Measurements from ENCODE around the gene ETV6. TPM values are rescaled to one million over a fixed set of nuclear protein-coding genes. Genes with fewer than 3 reads are reported as not detected.

ETV6 gene
- total RNA-seq, 1 donor from 2014 or later: 14.7 TPM

- intact Hi-C loops (cut with DNase I): loop anchor here (10.0 kb wide), 1 partner anchor 77 kb away; no protein-coding TSS in a partner anchor
- Histone ChIP-seq H3K4me1 (peaks cover 23% of the 10 kb centered on the region), H3K27ac (peak overlapping the region; percentile 78), H3K27me3 (no peaks in the 10 kb centered on the region), H3K36me3 (no peaks in the 10 kb centered on the region), H3K9me3 (no peaks in the 10 kb centered on the region), H3K4me3 (no peak overlapping the region)
- DNase-seq (ENCODE audit: extremely low spot score in 2 of 2): no peak
- TF ChIP-seq POLR2AphosphoS5 (IDR thresholded peaks at IDR 0.05; ENCODE audit: insufficient read depth in 1 of 2, low read depth in 1 of 2): no peak
- TF ChIP-seq POLR2A (IDR thresholded peaks at IDR 0.05): no peak
- no peak for TF ChIP-seq CTCF (IDR thresholded peaks at IDR 0.05)
These were observed 108.6 kb downstream of the ETV6 start for GRCh38 chr12:11758087-11758486.

DNA sequence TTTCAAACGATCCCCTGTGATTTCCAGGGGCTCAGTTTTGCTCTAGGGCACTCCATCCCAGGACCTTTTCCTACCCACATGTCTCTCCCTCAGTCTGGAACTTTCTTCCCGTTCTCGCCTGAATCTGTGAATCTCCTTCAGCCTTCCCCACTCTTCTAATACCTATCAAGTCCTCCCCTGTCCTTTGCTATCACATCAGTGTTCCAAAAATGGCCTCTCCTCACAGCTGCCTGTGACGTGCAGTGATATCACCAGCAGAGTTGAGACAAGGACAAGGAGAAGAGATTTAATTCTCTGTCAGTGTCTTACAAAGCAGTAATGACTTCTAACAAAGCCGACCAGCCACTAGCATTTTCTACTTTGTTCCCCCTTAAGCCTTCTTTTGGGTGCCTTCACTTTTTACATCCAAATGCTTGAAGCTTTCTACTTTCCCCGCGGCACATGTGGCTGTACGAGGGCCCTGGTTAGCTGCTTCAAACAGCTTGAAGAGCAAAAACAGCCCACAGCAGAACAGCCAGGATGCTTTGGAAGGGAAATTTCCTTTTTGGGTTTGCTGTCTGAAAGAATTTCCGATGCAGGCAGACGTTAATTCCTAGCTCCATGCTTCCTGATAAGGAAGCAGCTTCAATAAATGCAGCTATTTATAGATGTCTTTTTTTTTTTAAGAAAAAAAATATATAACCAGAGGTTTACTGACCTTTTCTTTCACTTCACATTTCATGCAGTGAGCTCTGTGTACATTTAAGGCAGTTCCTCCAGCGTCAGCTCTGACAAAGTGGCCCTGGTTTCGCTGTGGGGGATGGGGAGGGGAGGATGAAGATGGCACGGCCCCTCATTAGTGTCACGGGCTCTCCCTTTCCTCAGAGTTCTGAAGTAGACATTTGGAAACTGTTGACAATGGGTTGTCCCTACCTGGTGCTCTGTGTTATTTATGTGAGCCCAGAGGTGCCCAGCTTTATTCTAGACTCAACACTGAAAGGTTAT is 109.3 kb downstream of the ETV6 start:
- H3K4me1 ChIP-seq: peaks cover 23% of the 10 kb centered on the region
- TF ChIP-seq POLR2AphosphoS5 (IDR thresholded peaks at IDR 0.05; ENCODE audit: insufficient read depth in 1 of 2, low read depth in 1 of 2): peak in 1 of 2 donors; percentile 69
- no peak for TF ChIP-seq POLR2A (IDR thresholded peaks at IDR 0.05)
- peak overlapping the region; percentile 78 for H3K27ac ChIP-seq
- H3K36me3 ChIP-seq: no peaks in the 10 kb centered on the region
- no peak overlapping the region for H3K4me3 ChIP-seq
- no peaks in the 10 kb centered on the region for H3K27me3 ChIP-seq
- intact Hi-C loops (cut with DNase I): loop anchor here (10.0 kb wide), 1 partner anchor 76 kb away; no protein-coding TSS in a partner anchor
- no peaks in the 10 kb centered on the region for H3K9me3 ChIP-seq
- no peak for DNase-seq (ENCODE audit: extremely low spot score in 2 of 2)

DNA sequence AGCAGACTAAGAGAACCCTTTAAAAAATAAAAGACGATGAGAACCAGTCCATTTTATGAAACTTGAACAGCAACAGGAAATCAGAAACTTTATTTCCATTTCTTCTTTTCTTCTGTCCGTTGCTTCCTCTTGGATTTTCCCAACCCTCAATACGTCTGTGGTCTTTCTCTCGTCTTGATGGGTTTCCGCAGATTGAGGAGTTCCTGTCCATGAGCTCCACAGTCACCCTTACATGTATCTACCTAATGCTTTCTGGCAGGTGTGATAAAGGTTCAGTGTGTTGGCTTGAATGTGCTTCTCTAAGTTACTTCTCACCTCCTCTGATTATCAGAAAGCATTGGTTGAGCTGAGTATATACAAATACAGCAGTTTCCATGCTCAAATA is 110.0 kb downstream of the ETV6 start:
- no peaks in the 10 kb centered on the region for H3K9me3 ChIP-seq
- peaks cover 23% of the 10 kb centered on the region for H3K4me1 ChIP-seq
- DNase-seq (ENCODE audit: extremely low spot score in 2 of 2): no peak
- no peaks in the 10 kb centered on the region for H3K27me3 ChIP-seq
- TF ChIP-seq POLR2A (IDR thresholded peaks at IDR 0.05): no peak
- TF ChIP-seq POLR2AphosphoS5 (IDR thresholded peaks at IDR 0.05; ENCODE audit: insufficient read depth in 1 of 2, low read depth in 1 of 2): no peak
- TF ChIP-seq CTCF (IDR thresholded peaks at IDR 0.05): no peak
- intact Hi-C loops (cut with DNase I): loop anchor here (10.0 kb wide), 1 partner anchor 75 kb away; no protein-coding TSS in a partner anchor
- peak overlapping the region; percentile 38 for H3K27ac ChIP-seq
- H3K4me3 ChIP-seq: no peak overlapping the region
- H3K36me3 ChIP-seq: no peaks in the 10 kb centered on the region

DNA sequence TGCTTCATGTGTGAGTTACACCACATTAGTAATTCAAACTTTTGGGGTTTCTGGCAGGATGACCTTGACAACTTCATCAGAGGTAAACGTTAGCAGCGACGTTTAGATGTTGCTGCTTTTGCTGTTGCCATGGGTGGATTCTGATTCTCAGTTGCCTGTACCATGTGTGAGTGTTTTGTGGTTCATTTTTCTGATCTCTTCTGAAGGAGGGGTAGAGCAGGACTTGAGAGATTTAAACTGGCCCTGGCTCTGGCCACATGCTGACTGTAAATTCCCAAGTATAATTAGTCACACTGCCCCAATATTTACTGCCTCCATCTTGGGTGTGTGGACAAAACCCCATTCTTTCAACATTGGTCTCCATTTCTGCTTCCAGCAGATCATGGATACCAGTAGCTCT is 110.4 kb downstream of the ETV6 start:
- peaks cover 23% of the 10 kb centered on the region for H3K4me1 ChIP-seq

More for the DNA sequence above, 110.4 kb downstream of the ETV6 start:
- no peak overlapping the region for H3K4me3 ChIP-seq
- TF ChIP-seq CTCF (IDR thresholded peaks at IDR 0.05): no peak
- intact Hi-C loops (cut with DNase I): loop anchor here (10.0 kb wide), 1 partner anchor 75 kb away; no protein-coding TSS in a partner anchor
- H3K27ac ChIP-seq: peak overlapping the region; percentile 38
- no peaks in the 10 kb centered on the region for H3K27me3 ChIP-seq
- no peaks in the 10 kb centered on the region for H3K9me3 ChIP-seq
- DNase-seq (ENCODE audit: extremely low spot score in 2 of 2): no peak
- no peaks in the 10 kb centered on the region for H3K36me3 ChIP-seq

All from vagina (tissue), 2 donors.